H1 (cell line): Measurements from ENCODE around the gene KLHDC4. TPM values are rescaled to one million over a fixed set of nuclear protein-coding genes. Genes with fewer than 3 reads are reported as not detected.

Experiments used
- CTCF ChIA-PET: fragments of 300-600 bp; sonication (Branson Sonifier 250); formaldehyde crosslinking; loops from one replicate; lab custom pipeline; 2021; ENCODE audit not compliant: partially characterized antibody; lab: Charles Lee
- POLR2A ChIA-PET: fragments of 300-600 bp; sonication (Branson Sonifier 250); formaldehyde crosslinking; loops from one replicate; lab custom pipeline; 2021; ENCODE audit warnings: inconsistent platforms; ENCODE audit not compliant: partially characterized antibody; lab: Charles Lee
- DNase-seq, 2 experiments: peaks; one replicate each; pipeline versions ENCODE4 v3.0.0 to v3.0.0-alpha.2; 2010 to 2022; ENCODE audit warnings: low spot score in 2 of 2, low read depth in 1 of 2, mixed read lengths in 1 of 2
- FAIRE-seq: peaks from 2 replicates; lab custom pipeline; 2011; peaks lifted over from hg19 to GRCh38; lab: Jason Lieb, UNC
- H2AFZ ChIP-seq: 2 replicates; pipeline ENCODE4 v1.8.1; 2012; ENCODE audit warnings: low read length, inconsistent platforms
- H2AK5ac ChIP-seq: 2 replicates; pipeline ENCODE4 v1.6.1; 2013; ENCODE audit warnings: low read depth, low read length
- H2BK120ac ChIP-seq: replicated peaks from 2 replicates; pipeline ENCODE3; 2013; ENCODE audit warnings: low read depth, low read length, inconsistent platforms
- H2BK12ac ChIP-seq: 2 replicates; pipeline ENCODE4 v1.6.1; 2013; ENCODE audit warnings: low read depth, low read length
- H2BK15ac ChIP-seq: 2 replicates; pipeline ENCODE4 v1.6.1; 2013; ENCODE audit warnings: low read length
- H2BK20ac ChIP-seq: 2 replicates; pipeline ENCODE4 v1.6.1; 2013; ENCODE audit warnings: low read length
- H2BK5ac ChIP-seq: 2 replicates; pipeline ENCODE4 v1.6.1; 2013; ENCODE audit warnings: low read depth, low read length
- H3K14ac ChIP-seq: 2 replicates; pipeline ENCODE4 v1.6.1; 2013; ENCODE audit warnings: inconsistent platforms; ENCODE audit not compliant: insufficient read length
- H3K18ac ChIP-seq: 2 replicates; pipeline ENCODE4 v1.6.1; 2013; ENCODE audit warnings: low read length; ENCODE audit errors: extremely low read depth
- H3K23ac ChIP-seq: 2 replicates; pipeline ENCODE4 v1.6.1; 2013; ENCODE audit warnings: inconsistent platforms; ENCODE audit not compliant: insufficient read length
- H3K23me2 ChIP-seq: 2 replicates; pipeline ENCODE4 v1.6.1; 2013; ENCODE audit warnings: low read depth, low read length
- H3K27ac ChIP-seq: 2 replicates; pipeline ENCODE4 v1.6.1; 2011; ENCODE audit warnings: low read depth, low read length, inconsistent platforms
- H3K27me3 ChIP-seq, 4 experiments: replicated peaks in 1 of 4; 1 replicate in 1 of 4; 2 replicates in 3 of 4; pipeline versions ENCODE4 v1.6.1 to v1.8.1; 2011 to 2013; ENCODE audit warnings: low read length in 3 of 4, mild to moderate bottlenecking in 3 of 4, inconsistent platforms in 2 of 4, mixed read lengths in 2 of 4, moderate library complexity in 1 of 4; ENCODE audit not compliant: control insufficient read depth in 3 of 4, insufficient read depth in 3 of 4; ENCODE audit errors: extremely low read depth in 1 of 4
- H3K36me3 ChIP-seq, 4 experiments: 2 replicates each; pipeline versions ENCODE4 v1.6.1 to v1.8.1; 2011 to 2013; ENCODE audit warnings: mild to moderate bottlenecking in 4 of 4, low read length in 3 of 4, moderate library complexity in 2 of 4, control low read depth in 1 of 4, inconsistent platforms in 1 of 4; ENCODE audit not compliant: insufficient read depth in 4 of 4, control insufficient read depth in 2 of 4
- H3K4ac ChIP-seq: replicated peaks from 2 replicates; pipeline ENCODE3; 2013; ENCODE audit warnings: low read length, low read depth, mixed read lengths, inconsistent platforms; ENCODE audit not compliant: insufficient read length
- H3K4me1 ChIP-seq, 4 experiments: replicated peaks in 1 of 4; 1 replicate in 1 of 4; 2 replicates in 3 of 4; pipeline versions ENCODE4 v1.6.1 to v1.8.1; 2011 to 2013; ENCODE audit warnings: low read length in 3 of 4, inconsistent platforms in 2 of 4, mixed read lengths in 1 of 4; ENCODE audit not compliant: insufficient read depth in 4 of 4, control insufficient read depth in 3 of 4
- H3K4me2 ChIP-seq, 2 experiments: 2 replicates each; pipeline versions ENCODE4 v1.6.1 to v1.8.1; 2011 to 2013; ENCODE audit warnings: low read depth in 2 of 2, low read length in 2 of 2, control low read depth in 1 of 2, inconsistent platforms in 1 of 2, mild to moderate bottlenecking in 1 of 2; ENCODE audit not compliant: insufficient read depth in 1 of 2
- H3K4me3 ChIP-seq, 4 experiments: fragments of 200-600, 300-600 bp in 1 of 4; sonication (generic), shearing (Covaris generic), sonication (Bioruptor Twin) in 1 of 4; 2 replicates each; pipeline versions ENCODE4 v1.5.1 to v1.8.1; 2011 to 2016; ENCODE audit warnings: low read length in 4 of 4, low read depth in 3 of 4, control low read depth in 2 of 4, inconsistent platforms in 2 of 4, mild to moderate bottlenecking in 2 of 4, mixed read lengths in 1 of 4, moderate library complexity in 1 of 4; ENCODE audit not compliant: insufficient read depth in 2 of 4; ENCODE audit errors: extremely low read depth in 1 of 4
- H3K56ac ChIP-seq: replicated peaks from 2 replicates; pipeline ENCODE3; 2013; ENCODE audit warnings: low read depth, mild to moderate bottlenecking, mixed read lengths, low read length, inconsistent platforms; ENCODE audit not compliant: insufficient read length
- H3K79me1 ChIP-seq: 2 replicates; pipeline ENCODE4 v1.6.1; 2013; ENCODE audit warnings: low read depth, low read length, control low read depth
- H3K79me2 ChIP-seq, 2 experiments: 2 replicates each; pipeline versions ENCODE4 v1.6.1 to v1.8.1; 2012 to 2013; ENCODE audit warnings: low read length in 2 of 2, mild to moderate bottlenecking in 2 of 2, inconsistent platforms in 1 of 2; ENCODE audit not compliant: insufficient read depth in 2 of 2, control insufficient read depth in 1 of 2
- H3K9ac ChIP-seq, 4 experiments: replicated peaks in 1 of 4; 1 replicate in 1 of 4; 2 replicates in 3 of 4; pipeline versions ENCODE4 v1.6.1 to v1.8.1; 2011 to 2013; ENCODE audit warnings: low read depth in 3 of 4, low read length in 3 of 4, control low read depth in 2 of 4, mild to moderate bottlenecking in 2 of 4, moderate library complexity in 2 of 4, inconsistent platforms in 1 of 4; ENCODE audit errors: extremely low read depth in 1 of 4
- H3K9me3 ChIP-seq, 2 experiments: 2 replicates each; pipeline versions ENCODE4 v1.6.1 to v1.8.1; 2012 to 2013; ENCODE audit warnings: mild to moderate bottlenecking in 2 of 2, moderate library complexity in 2 of 2, control low read depth in 1 of 2, inconsistent platforms in 1 of 2, low read depth in 1 of 2, low read length in 1 of 2, mixed read lengths in 1 of 2; ENCODE audit not compliant: insufficient read depth in 2 of 2
- H4K20me1 ChIP-seq, 2 experiments: replicated peaks in 1 of 2; 2 replicates each; pipeline versions ENCODE3 to v1.8.1; 2011 to 2013; ENCODE audit warnings: inconsistent platforms in 2 of 2, low read length in 2 of 2, mild to moderate bottlenecking in 1 of 2; ENCODE audit not compliant: insufficient read depth in 2 of 2, control insufficient read depth in 1 of 2
- H4K5ac ChIP-seq: 2 replicates; pipeline ENCODE4 v1.6.1; 2013; ENCODE audit warnings: low read length, low read depth, mixed read lengths, inconsistent platforms; ENCODE audit not compliant: insufficient read length
- H4K8ac ChIP-seq: 2 replicates; pipeline ENCODE4 v1.8.0; 2013; ENCODE audit warnings: mild to moderate bottlenecking, moderate library complexity, low read length, inconsistent platforms; ENCODE audit not compliant: insufficient read depth; ENCODE audit errors: extremely low read depth
- H4K91ac ChIP-seq: replicated peaks from 2 replicates; pipeline ENCODE3; 2013; ENCODE audit warnings: low read length, mixed read lengths, inconsistent platforms; ENCODE audit not compliant: insufficient read length
- BCL11A ChIP-seq, 2 experiments: IDR thresholded peaks; one replicate each; pipeline ENCODE4 v1.6.1; 2011; ENCODE audit warnings: low read depth in 2 of 2, low read length in 2 of 2, mild to moderate bottlenecking in 2 of 2
- CHD1 ChIP-seq: IDR thresholded peaks from 2 replicates; pipeline ENCODE4 v1.6.1; 2012; ENCODE audit warnings: low read depth, low read length, improper control_type of control experiment
- CHD2 ChIP-seq: IDR thresholded peaks from 2 replicates; pipeline ENCODE4 v1.6.1; 2012; ENCODE audit warnings: low read length, improper control_type of control experiment
- GTF2F1 ChIP-seq: IDR thresholded peaks from 2 replicates; pipeline ENCODE4 v1.6.1; 2012; ENCODE audit warnings: low read depth, low read length, improper control_type of control experiment, borderline replicate concordance
- JUN ChIP-seq: IDR thresholded peaks from 2 replicates; pipeline ENCODE4 v1.6.1; 2011; ENCODE audit warnings: low read depth, mild to moderate bottlenecking, improper control_type of control experiment, low read length
- POU5F1 ChIP-seq: IDR thresholded peaks from 2 replicates; pipeline ENCODE4 v1.6.1; 2011; ENCODE audit warnings: low read depth, mild to moderate bottlenecking, low read length, moderate library complexity
- SAP30 ChIP-seq: fragments of 300-600 bp; sonication (generic); IDR thresholded peaks from 2 replicates; pipeline ENCODE4 v1.7.1; 2012; ENCODE audit warnings: low read length, moderate library complexity, mild to moderate bottlenecking, inconsistent platforms; ENCODE audit not compliant: insufficient read depth, insufficient replicate concordance
- SP2 ChIP-seq: IDR thresholded peaks from 2 replicates; pipeline ENCODE4 v1.6.1; 2012; ENCODE audit warnings: mild to moderate bottlenecking, low read length, inconsistent platforms
- SRF ChIP-seq: IDR thresholded peaks from 2 replicates; pipeline ENCODE4 v1.6.1; 2011; ENCODE audit warnings: mild to moderate bottlenecking, low read depth, low read length, moderate library complexity
- TEAD4 ChIP-seq: IDR thresholded peaks from 2 replicates; pipeline ENCODE4 v1.6.1; 2012; ENCODE audit warnings: low read depth, low read length, inconsistent platforms, mixed read lengths
- ZNF274 ChIP-seq: IDR thresholded peaks from 2 replicates; pipeline ENCODE4 v1.7.0; 2012; ENCODE audit warnings: low read length, borderline replicate concordance; ENCODE audit errors: extremely low read depth
- WGBS, 2 experiments: shearing (Covaris generic) in 1 of 2; methylation state at CpG; one replicate each; pipeline versions ENCODE4 v1.1.6 to v1.1.7; 2013 to 2015; ENCODE audit warnings: low lambda C conversion rate in 2 of 2, mixed read lengths in 2 of 2, inconsistent platforms in 1 of 2, low coverage in 1 of 2, missing lambda C conversion rate in 1 of 2; ENCODE audit not compliant: insufficient replicate concordance in 2 of 2, insufficient coverage in 1 of 2, insufficient read length in 1 of 2; ENCODE audit errors: extremely low coverage in 1 of 2, missing lambda C conversion rate in 1 of 2; 5-methylcytosine and 5-hydroxymethylcytosine counted together
- polyA plus RNA-seq, 7 experiments: library from polyadenylated mRNA; depleted of rRNA in 3 of 7; stranded (reverse) in 5 of 7; unstranded in 2 of 7; fragments of >200 nt in 5 of 7; fragments of 200-250 nt in 2 of 7; gene quantifications; 1 replicate in 5 of 7; 2 replicates in 1 of 7; 4 replicates in 1 of 7; pipeline versions ENCODE4 v1.2.1 to v1.2.3, GENCODE V29; 2011 to 2013; ENCODE audit warnings: missing spikeins in 2 of 7, mixed read lengths in 2 of 7
- total RNA-seq: library from RNA; stranded (reverse); fragmentation: NEBNext Ultra II Directional; extraction: Animal tissue kit (Norgen Biotek cat#: 25700); gene quantifications from 2 replicates; pipeline ENCODE4 v1.2.1, GENCODE V29; 2021
- TF ChIP-seq, protein P1 (sequence below), 3 experiments: IDR thresholded peaks; 1 replicate in 2 of 3; 2 replicates in 1 of 3; pipeline versions ENCODE4 v1.5.1 to v1.6.1; 2011; ENCODE audit warnings: low read length in 3 of 3, mild to moderate bottlenecking in 3 of 3, inconsistent platforms in 2 of 3, low read depth in 1 of 3, moderate library complexity in 1 of 3; ENCODE audit not compliant: insufficient read depth in 1 of 3; ENCODE audit errors: control extremely low read depth in 1 of 3

Gene KLHDC4
- total and polyA plus RNA-seq, 2 of the 8 experiments (the other 6 are each of a cell fraction or from before 2014, with no cell fraction given): 23.7 to 63.9 TPM

DNA sequence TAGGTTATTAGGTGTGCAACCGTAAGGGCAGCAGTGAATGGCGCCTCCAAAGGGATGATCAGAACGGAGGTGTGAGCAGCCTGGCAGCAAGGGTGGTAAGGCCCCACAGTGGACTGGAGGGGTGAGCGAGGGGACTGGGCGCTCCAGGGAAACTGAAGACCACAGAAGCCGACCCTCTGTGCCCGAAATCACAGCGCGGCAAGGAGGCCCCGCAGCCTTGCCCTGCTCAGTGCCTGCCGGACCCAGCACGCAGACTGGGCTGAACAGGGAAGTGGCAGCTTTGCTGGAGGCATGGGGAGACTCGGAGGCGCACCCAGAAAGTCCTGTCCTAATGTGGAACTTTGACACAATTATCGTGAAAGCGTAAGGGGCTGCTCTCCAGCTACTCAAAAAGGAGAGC is 38.4 kb downstream of the KLHDC4 start:
- Histone ChIP-seq H2BK120ac (no peak overlapping the region), H2BK20ac (no peak overlapping the region), H4K20me1 (peaks cover 3 to 14% of the 10 kb centered on the region in 2 experiments), H3K4me2 (no peak overlapping the region), H3K14ac (no peak overlapping the region), H2AK5ac (no peak overlapping the region), H3K79me1 (peaks cover 6% of the 10 kb centered on the region), H3K36me3 (peaks cover 8 to 28% (median 23%) of the 10 kb centered on the region in 4 experiments; a peak in 6 of 8 replicates), H2BK15ac (no peak overlapping the region), H4K91ac (no peak overlapping the region), H3K4me1 (no peaks in the 10 kb centered on the region), H2AFZ (no peak overlapping the region), H3K27ac (no peak overlapping the region), H3K23me2 (no peaks in the 10 kb centered on the region), H3K79me2 (peaks cover 0 to 16% of the 10 kb centered on the region in 2 experiments; a peak in 2 of 4 replicates), H3K27me3 (no peaks in the 10 kb centered on the region), H3K4ac (no peak overlapping the region), H3K4me3 (no peak overlapping the region), H2BK5ac (no peak overlapping the region), H3K9ac (no peak overlapping the region), H3K18ac (no peak overlapping the region), H2BK12ac (no peak overlapping the region), H4K8ac (no peak overlapping the region), H3K56ac (no peak overlapping the region), H3K9me3 (no peaks in the 10 kb centered on the region), H4K5ac (no peak overlapping the region), H3K23ac (no peak overlapping the region)
- CTCF ChIA-PET: interaction anchor here (0.7 to 1.1 kb wide), 3 partner anchors 17 to 24 kb away, joined by 3 to 4 read pairs (median 3); no protein-coding TSS in a partner anchor
- no peak for FAIRE-seq
- DNase-seq: no peak
- POLR2A ChIA-PET: interaction anchor here (1.0 to 1.1 kb wide), 2 partner anchors 10 to 13 kb away, joined by 5 read pairs; no protein-coding TSS in a partner anchor
- WGBS, 2 experiments: 85% methylated on average over 16 of the region's 16 CpGs; no CpG with 5 or more reads in 1 of the 2 experiments
- TF ChIP-seq, protein P1, sequence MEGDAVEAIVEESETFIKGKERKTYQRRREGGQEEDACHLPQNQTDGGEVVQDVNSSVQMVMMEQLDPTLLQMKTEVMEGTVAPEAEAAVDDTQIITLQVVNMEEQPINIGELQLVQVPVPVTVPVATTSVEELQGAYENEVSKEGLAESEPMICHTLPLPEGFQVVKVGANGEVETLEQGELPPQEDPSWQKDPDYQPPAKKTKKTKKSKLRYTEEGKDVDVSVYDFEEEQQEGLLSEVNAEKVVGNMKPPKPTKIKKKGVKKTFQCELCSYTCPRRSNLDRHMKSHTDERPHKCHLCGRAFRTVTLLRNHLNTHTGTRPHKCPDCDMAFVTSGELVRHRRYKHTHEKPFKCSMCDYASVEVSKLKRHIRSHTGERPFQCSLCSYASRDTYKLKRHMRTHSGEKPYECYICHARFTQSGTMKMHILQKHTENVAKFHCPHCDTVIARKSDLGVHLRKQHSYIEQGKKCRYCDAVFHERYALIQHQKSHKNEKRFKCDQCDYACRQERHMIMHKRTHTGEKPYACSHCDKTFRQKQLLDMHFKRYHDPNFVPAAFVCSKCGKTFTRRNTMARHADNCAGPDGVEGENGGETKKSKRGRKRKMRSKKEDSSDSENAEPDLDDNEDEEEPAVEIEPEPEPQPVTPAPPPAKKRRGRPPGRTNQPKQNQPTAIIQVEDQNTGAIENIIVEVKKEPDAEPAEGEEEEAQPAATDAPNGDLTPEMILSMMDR (IDR thresholded peaks at IDR 0.05; ENCODE audit: control extremely low read depth in 1 of 3, insufficient read depth in 1 of 3, low read depth in 1 of 3, low read length in 3 of 3): no peak
- TF ChIP-seq SAP30 (no peak), GTF2F1 (no peak), CHD2 (no peak), SP2 (no peak), TEAD4 (no peak), ZNF274 (no peak), JUN (no peak), CHD1 (no peak), SRF (no peak), POU5F1 (no peak), BCL11A (IDR thresholded peaks at IDR 0.05; ENCODE audit: low read depth in 2 of 2, low read length in 2 of 2) (no peak)
